Liver (tissue), 9 donors: ENCODE data around the gene RAB6A. TPM values are rescaled to one million over a fixed set of nuclear protein-coding genes. Genes with fewer than 3 reads are reported as not detected.

Experiments used
- DNase-seq: peaks from one replicate; pipeline ENCODE4 v3.0.0-alpha.2; 2017; ENCODE audit warnings: low spot score
- H3K27ac ChIP-seq, 2 donors: one replicate each; pipeline ENCODE4 v1.7.0; 2013; ENCODE audit warnings: inconsistent platforms in 2 of 2, low read length in 2 of 2, control low read depth in 1 of 2, low read depth in 1 of 2, mild to moderate bottlenecking in 1 of 2
- H3K27me3 ChIP-seq, 4 donors: one replicate each; pipeline versions ENCODE4 v1.6.1 to v1.7.0; 2013; ENCODE audit warnings: low read length in 3 of 4, inconsistent platforms in 1 of 4, mild to moderate bottlenecking in 1 of 4, moderate library complexity in 1 of 4; ENCODE audit not compliant: control insufficient read depth in 4 of 4, insufficient read depth in 4 of 4
- H3K36me3 ChIP-seq, 4 donors: one replicate each; pipeline versions ENCODE4 v1.6.1 to v1.7.0; 2013; ENCODE audit warnings: low read length in 3 of 4, mild to moderate bottlenecking in 3 of 4, low read depth in 1 of 4, moderate library complexity in 1 of 4; ENCODE audit not compliant: control insufficient read depth in 4 of 4, insufficient read depth in 3 of 4
- H3K4me1 ChIP-seq, 4 donors: one replicate each; pipeline versions ENCODE4 v1.6.1 to v1.7.0; 2013; ENCODE audit warnings: low read length in 3 of 4, mild to moderate bottlenecking in 3 of 4, moderate library complexity in 1 of 4; ENCODE audit not compliant: control insufficient read depth in 4 of 4, insufficient read depth in 4 of 4
- H3K4me3 ChIP-seq, 3 donors: one replicate each; pipeline versions ENCODE4 v1.6.1 to v1.7.0; 2013; ENCODE audit warnings: low read length in 3 of 3, control low read depth in 1 of 3, low read depth in 1 of 3, mild to moderate bottlenecking in 1 of 3
- H3K9ac ChIP-seq, 2 donors: one replicate each; pipeline ENCODE4 v1.7.0; 2013; ENCODE audit warnings: low read length in 2 of 2, mild to moderate bottlenecking in 2 of 2, moderate library complexity in 2 of 2, control low read depth in 1 of 2, low read depth in 1 of 2
- H3K9me3 ChIP-seq, 4 donors: one replicate each; pipeline versions ENCODE4 v1.6.1 to v1.7.0; 2013; ENCODE audit warnings: low read length in 3 of 4; ENCODE audit not compliant: control insufficient read depth in 4 of 4
- ATF3 ChIP-seq: IDR thresholded peaks from 2 replicates; pipeline ENCODE4 v1.6.1; 2016; ENCODE audit warnings: antibody characterized with exemption
- EGR1 ChIP-seq, 2 donors: IDR thresholded peaks; 2 replicates each; pipeline ENCODE4 v1.6.1; 2016 to 2018; ENCODE audit warnings: antibody characterized with exemption in 2 of 2, low read depth in 2 of 2
- FOXA2 ChIP-seq: IDR thresholded peaks from 2 replicates; pipeline ENCODE4 v1.6.1; 2016; ENCODE audit warnings: antibody characterized with exemption
- GABPA ChIP-seq, 2 donors: IDR thresholded peaks in 1 of 2; conservative IDR thresholded peaks in 1 of 2; 2 replicates each; pipeline ENCODE4 v1.6.1; 2016; ENCODE audit warnings: antibody characterized with exemption in 2 of 2, mild to moderate bottlenecking in 1 of 2, moderate library complexity in 1 of 2
- HNF4A ChIP-seq, 2 donors: conservative IDR thresholded peaks; 2 replicates each; pipeline ENCODE4 v1.6.1; 2016; ENCODE audit warnings: antibody characterized with exemption in 2 of 2, mild to moderate bottlenecking in 2 of 2
- HNF4G ChIP-seq: IDR thresholded peaks from 2 replicates; pipeline ENCODE4 v1.6.1; 2016; ENCODE audit warnings: antibody characterized with exemption
- JUND ChIP-seq, 2 donors: IDR thresholded peaks; 2 replicates each; pipeline ENCODE4 v1.6.1; 2016; ENCODE audit warnings: antibody characterized with exemption in 2 of 2
- NR2F2 ChIP-seq: IDR thresholded peaks from 2 replicates; pipeline ENCODE4 v1.6.1; 2016; ENCODE audit warnings: antibody characterized with exemption
- RAD21 ChIP-seq, 2 donors: IDR thresholded peaks; 2 replicates each; pipeline ENCODE4 v1.6.1; 2016; ENCODE audit warnings: antibody characterized with exemption in 2 of 2, mild to moderate bottlenecking in 2 of 2
- REST ChIP-seq: IDR thresholded peaks from 2 replicates; pipeline ENCODE4 v1.6.1; 2016; ENCODE audit warnings: antibody characterized with exemption, mild to moderate bottlenecking
- RXRA ChIP-seq, 2 donors: IDR thresholded peaks; 2 replicates each; pipeline ENCODE4 v1.6.1; 2017 to 2018; ENCODE audit warnings: antibody characterized with exemption in 2 of 2, mild to moderate bottlenecking in 1 of 2
- SP1 ChIP-seq: IDR thresholded peaks from 2 replicates; pipeline ENCODE4 v1.6.1; 2018; ENCODE audit warnings: antibody characterized with exemption, mild to moderate bottlenecking
- TAF1 ChIP-seq: conservative IDR thresholded peaks from 2 replicates; pipeline ENCODE4 v1.6.1; 2016; ENCODE audit warnings: antibody characterized with exemption, mild to moderate bottlenecking
- YY1 ChIP-seq: IDR thresholded peaks from 2 replicates; pipeline ENCODE4 v1.6.1; 2016; ENCODE audit warnings: antibody characterized with exemption, mild to moderate bottlenecking
- WGBS: extraction: QIAGEN DNeasy Blood & Tissue Kit; methylation state at CpG from one replicate; pipeline ENCODE4 v1.1.7; 2013; 5-methylcytosine and 5-hydroxymethylcytosine counted together
- polyA plus RNA-seq, 2 donors: library from polyadenylated mRNA; stranded (reverse) in 1 of 2; unstranded in 1 of 2; fragments of 200-250 nt in 1 of 2; fragments of >200 nt in 1 of 2; fragmentation: Nextera tagmentation in 1 of 2; extraction: Ambion mirVana in 1 of 2; gene quantifications; one replicate each; pipeline versions ENCODE4 v1.2.1 to v1.2.3, GENCODE V29; 2013 to 2015
- total RNA-seq, 2 donors: library from RNA; depleted of rRNA; stranded (reverse); fragments of >200 nt; gene quantifications; one replicate each; pipeline ENCODE4 v1.2.3, GENCODE V29; 2014
- TF ChIP-seq, protein P1 (sequence below): fragments of 150-350 bp; IDR thresholded peaks from 2 replicates; pipeline ENCODE4 v1.5.1; 2017; ENCODE audit warnings: improper control_type of control experiment, low read depth, low read length; ENCODE audit not compliant: missing input control
- TF ChIP-seq, protein P2 (sequence below): IDR thresholded peaks from 2 replicates; pipeline ENCODE4 v1.6.1; 2016; ENCODE audit warnings: antibody characterized with exemption
- TF ChIP-seq, protein P3 (sequence below): IDR thresholded peaks from 2 replicates; pipeline ENCODE4 v1.6.1; 2016; ENCODE audit warnings: antibody characterized with exemption
- donor health status: healthy.
- donor health status: healthy.
- donor health status: healthy.
- donor health status: healthy.
- donor health status: healthy.

The RAB6A gene
- total and polyA plus RNA-seq, 4 donors = 36.0 to 165 (median 51.5) TPM

DNA sequence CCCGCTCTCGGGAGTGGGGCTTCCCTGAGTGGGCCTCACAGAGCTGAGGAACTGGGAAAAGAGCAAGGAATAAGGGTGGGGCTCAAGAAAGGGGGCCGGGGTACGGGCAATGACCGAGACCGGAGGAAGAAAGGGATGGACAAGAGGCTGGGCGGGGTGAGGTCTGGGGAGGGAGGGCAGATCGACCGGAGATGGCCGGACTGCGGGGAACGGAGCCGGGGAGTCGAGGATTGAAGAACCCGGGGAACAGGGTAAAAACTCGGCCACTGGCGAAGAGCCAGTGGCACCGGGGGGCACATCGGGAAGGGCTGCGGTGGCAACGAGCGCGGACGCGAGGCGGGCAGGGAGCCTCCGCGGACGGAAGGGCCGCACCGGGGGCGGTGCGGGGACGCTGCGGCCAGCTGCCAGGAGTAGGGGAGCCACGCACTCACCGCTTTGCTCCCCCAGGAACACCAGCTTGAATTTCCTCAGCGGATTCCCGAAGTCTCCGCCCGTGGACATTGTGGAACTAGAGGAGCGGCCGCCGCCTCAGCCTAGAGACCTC is 667 bp downstream of the RAB6A start (continued):
- TF ChIP-seq ATF3 (no peak), SP1 (no peak), NR2F2 (no peak), RAD21 (IDR thresholded peaks at IDR 0.05) (no peak)

DNA sequence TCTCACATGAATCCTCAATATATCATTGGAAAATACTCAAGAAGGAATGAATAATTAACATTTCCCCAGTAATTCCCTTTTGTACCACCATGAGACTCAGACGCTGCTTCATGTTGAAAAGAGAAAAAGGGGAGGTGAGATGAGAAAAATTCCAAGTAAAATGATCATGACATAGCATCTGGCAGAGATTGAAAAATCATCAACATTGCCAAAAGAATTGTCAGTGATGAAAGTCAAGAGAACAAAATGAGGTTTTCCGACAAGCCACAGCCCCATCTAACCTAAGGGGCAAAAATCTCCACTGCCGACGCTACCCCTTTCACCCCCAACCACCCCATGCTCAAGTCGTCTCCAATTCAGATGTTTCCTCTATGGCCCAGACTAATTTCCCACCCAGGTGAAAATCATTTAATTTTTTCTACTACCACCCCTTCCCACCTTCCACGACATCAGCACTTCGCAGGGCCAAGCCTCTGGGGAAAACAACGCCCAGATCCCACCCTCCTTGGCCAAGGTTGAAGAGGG is 1.2 kb downstream of the RAB6A start:
- Histone ChIP-seq H3K36me3 (no peaks in the 10 kb centered on the region), H3K4me1 (peaks cover 9 to 26% (median 12%) of the 10 kb centered on the region in 4 donors), H3K27me3 (no peaks in the 10 kb centered on the region), H3K27ac (peak overlapping the region; percentile 78 to 98), H3K4me3 (peak overlapping the region; percentile 76 to 99 (median 94)), H3K9me3 (no peaks in the 10 kb centered on the region), H3K9ac (peak overlapping the region; percentile 82 to 90)
- 4% methylated on average over 8 of the region's 8 CpGs for WGBS
- DNase-seq = no peak
- peak; percentile 11 for TF ChIP-seq YY1
- TF ChIP-seq, protein P1, sequence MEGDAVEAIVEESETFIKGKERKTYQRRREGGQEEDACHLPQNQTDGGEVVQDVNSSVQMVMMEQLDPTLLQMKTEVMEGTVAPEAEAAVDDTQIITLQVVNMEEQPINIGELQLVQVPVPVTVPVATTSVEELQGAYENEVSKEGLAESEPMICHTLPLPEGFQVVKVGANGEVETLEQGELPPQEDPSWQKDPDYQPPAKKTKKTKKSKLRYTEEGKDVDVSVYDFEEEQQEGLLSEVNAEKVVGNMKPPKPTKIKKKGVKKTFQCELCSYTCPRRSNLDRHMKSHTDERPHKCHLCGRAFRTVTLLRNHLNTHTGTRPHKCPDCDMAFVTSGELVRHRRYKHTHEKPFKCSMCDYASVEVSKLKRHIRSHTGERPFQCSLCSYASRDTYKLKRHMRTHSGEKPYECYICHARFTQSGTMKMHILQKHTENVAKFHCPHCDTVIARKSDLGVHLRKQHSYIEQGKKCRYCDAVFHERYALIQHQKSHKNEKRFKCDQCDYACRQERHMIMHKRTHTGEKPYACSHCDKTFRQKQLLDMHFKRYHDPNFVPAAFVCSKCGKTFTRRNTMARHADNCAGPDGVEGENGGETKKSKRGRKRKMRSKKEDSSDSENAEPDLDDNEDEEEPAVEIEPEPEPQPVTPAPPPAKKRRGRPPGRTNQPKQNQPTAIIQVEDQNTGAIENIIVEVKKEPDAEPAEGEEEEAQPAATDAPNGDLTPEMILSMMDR = peak; percentile 25
- TF ChIP-seq, protein P2, sequence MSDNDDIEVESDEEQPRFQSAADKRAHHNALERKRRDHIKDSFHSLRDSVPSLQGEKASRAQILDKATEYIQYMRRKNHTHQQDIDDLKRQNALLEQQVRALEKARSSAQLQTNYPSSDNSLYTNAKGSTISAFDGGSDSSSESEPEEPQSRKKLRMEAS = no peak
- no peak for TF ChIP-seq HNF4A (conservative IDR thresholded peaks at IDR 0.05)

- DNase-seq = no peak
- peaks cover 10 to 33% (median 18%) of the 10 kb centered on the region in 4 donors for H3K4me1 ChIP-seq
- no peak overlapping the region for H3K9ac ChIP-seq
- H3K27ac ChIP-seq = no peak overlapping the region
- H3K27me3 ChIP-seq = no peaks in the 10 kb centered on the region
- H3K36me3 ChIP-seq = no peaks in the 10 kb centered on the region
- 72% methylated on average over 1 of the region's 1 CpG for WGBS
- no peak for TF ChIP-seq REST
- TF ChIP-seq EGR1 (IDR thresholded peaks at IDR 0.05; ENCODE audit: low read depth in 2 of 2) = no peak
- TF ChIP-seq HNF4A (conservative IDR thresholded peaks at IDR 0.05) = no peak
- no peak for TF ChIP-seq FOXA2
- no peak for TF ChIP-seq GABPA (IDR thresholded peaks at IDR 0.05 in 1 of 2, conservative IDR thresholded peaks at IDR 0.05 in 1 of 2)
- TF ChIP-seq NR2F2 = no peak
- TF ChIP-seq JUND (IDR thresholded peaks at IDR 0.05) = no peak
- TF ChIP-seq, protein P1 = no peak
- TF ChIP-seq TAF1 = no peak
- no peak for TF ChIP-seq RXRA (IDR thresholded peaks at IDR 0.05)
- TF ChIP-seq, protein P3, sequence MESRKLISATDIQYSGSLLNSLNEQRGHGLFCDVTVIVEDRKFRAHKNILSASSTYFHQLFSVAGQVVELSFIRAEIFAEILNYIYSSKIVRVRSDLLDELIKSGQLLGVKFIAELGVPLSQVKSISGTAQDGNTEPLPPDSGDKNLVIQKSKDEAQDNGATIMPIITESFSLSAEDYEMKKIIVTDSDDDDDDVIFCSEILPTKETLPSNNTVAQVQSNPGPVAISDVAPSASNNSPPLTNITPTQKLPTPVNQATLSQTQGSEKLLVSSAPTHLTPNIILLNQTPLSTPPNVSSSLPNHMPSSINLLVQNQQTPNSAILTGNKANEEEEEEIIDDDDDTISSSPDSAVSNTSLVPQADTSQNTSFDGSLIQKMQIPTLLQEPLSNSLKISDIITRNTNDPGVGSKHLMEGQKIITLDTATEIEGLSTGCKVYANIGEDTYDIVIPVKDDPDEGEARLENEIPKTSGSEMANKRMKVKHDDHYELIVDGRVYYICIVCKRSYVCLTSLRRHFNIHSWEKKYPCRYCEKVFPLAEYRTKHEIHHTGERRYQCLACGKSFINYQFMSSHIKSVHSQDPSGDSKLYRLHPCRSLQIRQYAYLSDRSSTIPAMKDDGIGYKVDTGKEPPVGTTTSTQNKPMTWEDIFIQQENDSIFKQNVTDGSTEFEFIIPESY = no peak
- TF ChIP-seq YY1 = no peak
- TF ChIP-seq RAD21 (IDR thresholded peaks at IDR 0.05) = no peak
- no peak for TF ChIP-seq ATF3
- no peak for TF ChIP-seq HNF4G
- no peak for TF ChIP-seq SP1
- TF ChIP-seq, protein P2 = no peak
- H3K4me3 ChIP-seq = peak overlapping the region in 1 of 3 donors; percentile 99
- no peaks in the 10 kb centered on the region for H3K9me3 ChIP-seq
Measured at GRCh38 chr11:73758451-73758850, 2.4 kb downstream of the RAB6A start.
